Gastroesophageal sphincter (tissue), 4 donors: ENCODE data around the gene ZCWPW1. TPM values are rescaled to one million over a fixed set of nuclear protein-coding genes. Genes with fewer than 3 reads are reported as not detected.

Experiments
- ATAC-seq: fragments of 150-250 bp; one replicate; pipeline ENCODE4 v1.9.1; 2016; ENCODE audit warnings: mild to moderate bottlenecking, moderate library complexity
- H3K27ac ChIP-seq, 4 donors: fragments of 200-600 bp; sonication (generic) in 3 of 4; 1 replicate in 3 of 4; 2 replicates in 1 of 4; pipeline ENCODE4 v1.5.1; 2016 to 2019
- H3K27me3 ChIP-seq: fragments of 200-600 bp; sonication (generic); one replicate; pipeline ENCODE4 v1.5.1; 2019
- H3K36me3 ChIP-seq, 2 donors: fragments of 200-600 bp; sonication (generic); one replicate each; pipeline ENCODE4 v1.5.1; 2019; ENCODE audit warnings: control low read depth in 1 of 2
- H3K4me1 ChIP-seq, 3 donors: fragments of 200-600 bp; sonication (generic); 1 replicate in 2 of 3; 2 replicates in 1 of 3; pipeline ENCODE4 v1.5.1; 2016 to 2019; ENCODE audit warnings: control low read depth in 2 of 3
- H3K4me3 ChIP-seq, 2 donors: fragments of 200-600 bp; sonication (generic); one replicate each; pipeline ENCODE4 v1.5.1; 2019; ENCODE audit warnings: mild to moderate bottlenecking in 1 of 2, moderate library complexity in 1 of 2
- H3K9me3 ChIP-seq, 3 donors: fragments of 200-600 bp; sonication (generic); one replicate each; pipeline ENCODE4 v1.5.1; 2017 to 2019; ENCODE audit warnings: control low read depth in 2 of 3
- CTCF ChIP-seq, 4 experiments: fragments of 200-600 bp in 2 of 4; fragments of 450-650 bp in 2 of 4; sonication (generic) in 1 of 4; IDR thresholded peaks; one replicate each; pipeline ENCODE4 v1.5.1; 2017 to 2019; ENCODE audit warnings: antibody characterized with exemption in 4 of 4, mild to moderate bottlenecking in 2 of 4, moderate library complexity in 2 of 4
- EP300 ChIP-seq: sonication (generic); formaldehyde crosslinking; IDR thresholded peaks from one replicate; pipeline ENCODE4 v1.6.1; 2017; ENCODE audit warnings: antibody characterized with exemption, mild to moderate bottlenecking
- POLR2A ChIP-seq, 2 donors: fragments of 450-650 bp; IDR thresholded peaks; one replicate each; pipeline ENCODE4 v1.6.1; 2017; ENCODE audit warnings: antibody characterized with exemption in 2 of 2, mild to moderate bottlenecking in 2 of 2, moderate library complexity in 1 of 2
- POLR2AphosphoS5 ChIP-seq: sonication (generic); formaldehyde crosslinking; IDR thresholded peaks from one replicate; pipeline ENCODE4 v1.6.1; 2017; ENCODE audit warnings: antibody characterized with exemption
- WGBS, 2 donors: methylation state at CpG; one replicate each; pipeline ENCODE4 v1.1.5; 2018; ENCODE audit warnings: low coverage in 1 of 2; 5-methylcytosine and 5-hydroxymethylcytosine counted together
- total RNA-seq, 4 donors: library from RNA; depleted of rRNA; stranded (reverse); fragments of >200 nt; gene quantifications; one replicate each; pipeline ENCODE4 v1.1.0, GENCODE V29; 2016

The ZCWPW1 gene
- total RNA-seq, 4 donors from 2014 or later = 4.9 to 8.2 (median 5.8) TPM

- no peaks in the 10 kb centered on the region for H3K27me3 ChIP-seq
- TF ChIP-seq POLR2A (IDR thresholded peaks at IDR 0.05) (no peak), POLR2AphosphoS5 (no peak), CTCF (IDR thresholded peaks at IDR 0.05) (no peak), EP300 (no peak)
- H3K4me1 ChIP-seq = no peaks in the 10 kb centered on the region
- no peak for ATAC-seq
- no peak overlapping the region for H3K4me3 ChIP-seq
- no peak overlapping the region for H3K27ac ChIP-seq
- 86 to 91% methylated on average over 2 to 3 of the region's 3 CpGs for WGBS, 2 donors
- H3K36me3 ChIP-seq = peaks cover 4 to 95% of the 10 kb centered on the region in 2 donors
- no peaks in the 10 kb centered on the region for H3K9me3 ChIP-seq
These were observed 68.2 kb downstream of the ZCWPW1 start for GRCh38 chr7:100360135-100360854.

- ATAC-seq = no peak
- Histone ChIP-seq H3K4me1 (no peaks in the 10 kb centered on the region), H3K27me3 (no peaks in the 10 kb centered on the region), H3K36me3 (peaks cover 4 to 100% of the 10 kb centered on the region in 2 donors), H3K9me3 (no peaks in the 10 kb centered on the region), H3K4me3 (no peak overlapping the region), H3K27ac (no peak overlapping the region)
- no peak for TF ChIP-seq CTCF (IDR thresholded peaks at IDR 0.05)
- no peak for TF ChIP-seq POLR2AphosphoS5
- TF ChIP-seq POLR2A (IDR thresholded peaks at IDR 0.05) = no peak
- WGBS, 2 donors = no CpG with 5 or more reads among the region's 8 CpGs
These were observed 69.7 kb downstream of the ZCWPW1 start for GRCh38 chr7:100358857-100359212.

GRCh38 chr7:100358027-100358856, 70.3 kb downstream of the ZCWPW1 start, which contains the start of gene PILRB:
Gene PILRB (plus strand): TSS chr7:100358117. CDS start chr7:100358303, 186 bp downstream.
- no peak within 1 kb of the TSS for H3K27ac ChIP-seq
- no peak for ATAC-seq
- H3K27me3 ChIP-seq = no peaks in the 10 kb centered on the region
- H3K4me1 ChIP-seq = no peaks in the 10 kb centered on the region
- no peak within 1 kb of the TSS for H3K4me3 ChIP-seq
- WGBS, 2 donors = 60 to 67% methylated on average over 1 of the region's 11 CpGs
- H3K9me3 ChIP-seq = no peaks in the 10 kb centered on the region
- TF ChIP-seq POLR2A (IDR thresholded peaks at IDR 0.05) (no peak), CTCF (IDR thresholded peaks at IDR 0.05) (no peak), EP300 (no peak), POLR2AphosphoS5 (no peak)
- peaks cover 4 to 100% of the 10 kb centered on the region in 2 donors for H3K36me3 ChIP-seq

- no peaks in the 10 kb centered on the region for H3K4me1 ChIP-seq
- no peaks in the 10 kb centered on the region for H3K27me3 ChIP-seq
- peaks cover 4 to 100% of the 10 kb centered on the region in 2 donors for H3K36me3 ChIP-seq
- no peak overlapping the region for H3K4me3 ChIP-seq
- no peak for TF ChIP-seq POLR2A (IDR thresholded peaks at IDR 0.05)
- TF ChIP-seq EP300 = no peak
- no peak for TF ChIP-seq CTCF (IDR thresholded peaks at IDR 0.05)
- TF ChIP-seq POLR2AphosphoS5 = no peak
- H3K27ac ChIP-seq = no peak overlapping the region
- no CpG with 5 or more reads among the region's 6 CpGs for WGBS, 2 donors
- ATAC-seq = no peak
- H3K9me3 ChIP-seq = no peaks in the 10 kb centered on the region
These were observed 71.4 kb downstream of the ZCWPW1 start for GRCh38 chr7:100357131-100357561.
